Endothelial cell (in vitro differentiated cells): ENCODE results near the gene ZNRF3. TPM values are rescaled to one million over a fixed set of nuclear protein-coding genes. Genes with fewer than 3 reads are reported as not detected.

ENCODE experiments used
- DNase-seq: peaks from one replicate; pipeline ENCODE4 v3.0.0; 2021; ENCODE audit warnings: low spot score
- H3K27ac Mint-ChIP-seq: one replicate; pipeline ENCODE4 v1.8.0; 2021; ENCODE audit warnings: mixed read lengths, inconsistent platforms; ENCODE audit not compliant: unreplicated experiment
- H3K27me3 Mint-ChIP-seq: one replicate; pipeline ENCODE4 v1.8.0; 2021; ENCODE audit warnings: mild to moderate bottlenecking, moderate library complexity, mixed read lengths, inconsistent platforms; ENCODE audit not compliant: unreplicated experiment
- H3K36me3 Mint-ChIP-seq: one replicate; pipeline ENCODE4 v1.8.0; 2021; ENCODE audit warnings: mild to moderate bottlenecking, low read depth, mixed read lengths, inconsistent platforms; ENCODE audit not compliant: unreplicated experiment
- H3K4me1 Mint-ChIP-seq: one replicate; pipeline ENCODE4 v1.8.0; 2021; ENCODE audit warnings: mild to moderate bottlenecking, mixed read lengths, inconsistent platforms; ENCODE audit not compliant: unreplicated experiment
- H3K4me3 Mint-ChIP-seq: one replicate; pipeline ENCODE4 v1.8.0; 2021; ENCODE audit warnings: mild to moderate bottlenecking, mixed read lengths, inconsistent platforms; ENCODE audit not compliant: unreplicated experiment
- H3K9me3 Mint-ChIP-seq: one replicate; pipeline ENCODE4 v1.8.0; 2021; ENCODE audit warnings: mixed read lengths, inconsistent platforms; ENCODE audit not compliant: unreplicated experiment
- total RNA-seq: library from RNA; stranded (reverse); fragmentation: NEBNext Ultra II Directional; extraction: Animal tissue kit (Norgen Biotek cat#: 25700); gene quantifications from one replicate; pipeline ENCODE4 v1.2.1, GENCODE V29; 2021; ENCODE audit not compliant: unreplicated experiment
- TF ChIP-seq, protein P1 (sequence below): fragments of 200-600 bp; sonication (generic); IDR thresholded peaks from one replicate; pipeline ENCODE4 v1.5.0; 2021; ENCODE audit warnings: antibody characterized with exemption; ENCODE audit not compliant: unreplicated experiment

ZNRF3 gene
- total RNA-seq, 1 donor from 2014 or later: 3.3 TPM

DNA sequence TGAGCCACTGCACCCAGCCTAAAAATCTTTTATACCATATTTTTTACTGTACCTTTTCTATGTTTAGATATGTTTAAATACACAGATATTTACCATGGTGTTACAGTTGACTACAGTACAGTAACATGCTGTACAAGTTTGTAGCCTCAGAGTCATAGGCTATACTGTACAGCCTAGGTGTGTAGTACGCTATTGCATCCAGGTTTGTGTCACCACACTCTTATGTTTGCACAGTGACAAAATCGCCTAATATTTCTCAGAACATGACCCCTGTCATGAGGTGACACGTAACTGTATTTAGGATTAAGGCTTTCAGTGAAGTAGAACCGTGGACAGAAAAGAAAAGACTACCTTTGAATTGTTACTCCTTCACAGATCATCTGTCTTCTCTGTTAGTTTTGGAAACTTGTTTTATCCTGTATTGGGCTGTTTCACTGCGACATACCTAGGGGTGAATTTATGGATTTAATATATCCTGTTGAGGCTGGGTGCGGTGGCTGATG, 83.8 kb downstream of the ZNRF3 start:
- H3K27me3 Mint-ChIP-seq: no peaks in the 10 kb centered on the region
- no peak overlapping the region for H3K27ac Mint-ChIP-seq
- H3K9me3 Mint-ChIP-seq: no peaks in the 10 kb centered on the region
- H3K36me3 Mint-ChIP-seq: no peaks in the 10 kb centered on the region
- no peak for DNase-seq
- TF ChIP-seq, protein P1, sequence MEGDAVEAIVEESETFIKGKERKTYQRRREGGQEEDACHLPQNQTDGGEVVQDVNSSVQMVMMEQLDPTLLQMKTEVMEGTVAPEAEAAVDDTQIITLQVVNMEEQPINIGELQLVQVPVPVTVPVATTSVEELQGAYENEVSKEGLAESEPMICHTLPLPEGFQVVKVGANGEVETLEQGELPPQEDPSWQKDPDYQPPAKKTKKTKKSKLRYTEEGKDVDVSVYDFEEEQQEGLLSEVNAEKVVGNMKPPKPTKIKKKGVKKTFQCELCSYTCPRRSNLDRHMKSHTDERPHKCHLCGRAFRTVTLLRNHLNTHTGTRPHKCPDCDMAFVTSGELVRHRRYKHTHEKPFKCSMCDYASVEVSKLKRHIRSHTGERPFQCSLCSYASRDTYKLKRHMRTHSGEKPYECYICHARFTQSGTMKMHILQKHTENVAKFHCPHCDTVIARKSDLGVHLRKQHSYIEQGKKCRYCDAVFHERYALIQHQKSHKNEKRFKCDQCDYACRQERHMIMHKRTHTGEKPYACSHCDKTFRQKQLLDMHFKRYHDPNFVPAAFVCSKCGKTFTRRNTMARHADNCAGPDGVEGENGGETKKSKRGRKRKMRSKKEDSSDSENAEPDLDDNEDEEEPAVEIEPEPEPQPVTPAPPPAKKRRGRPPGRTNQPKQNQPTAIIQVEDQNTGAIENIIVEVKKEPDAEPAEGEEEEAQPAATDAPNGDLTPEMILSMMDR: no peak
- no peaks in the 10 kb centered on the region for H3K4me1 Mint-ChIP-seq
- no peak overlapping the region for H3K4me3 Mint-ChIP-seq

DNA sequence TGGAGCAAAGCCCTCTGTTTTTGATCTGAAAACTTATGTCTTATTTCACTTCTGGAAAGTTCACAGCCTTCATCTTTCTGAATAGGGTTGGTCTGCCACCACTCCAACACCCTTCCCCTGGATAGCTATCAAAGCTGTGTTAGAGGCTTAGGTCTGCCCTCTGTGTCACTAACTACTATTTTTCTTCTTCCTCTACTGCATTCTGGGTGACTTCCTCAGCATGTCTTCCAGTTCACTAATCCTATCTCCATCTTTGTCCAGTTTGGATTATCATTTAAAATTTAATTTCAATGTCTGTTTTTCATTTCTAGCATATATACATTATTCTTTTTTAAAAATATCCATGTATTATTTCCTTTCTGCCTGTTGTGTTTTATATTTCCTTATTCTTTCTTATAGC, 84.6 kb downstream of the ZNRF3 start:
- H3K4me3 Mint-ChIP-seq: no peak overlapping the region
- no peaks in the 10 kb centered on the region for H3K36me3 Mint-ChIP-seq
- TF ChIP-seq, protein P1: no peak
- H3K27me3 Mint-ChIP-seq: no peaks in the 10 kb centered on the region
- no peaks in the 10 kb centered on the region for H3K9me3 Mint-ChIP-seq
- H3K27ac Mint-ChIP-seq: no peak overlapping the region
- no peak for DNase-seq
- H3K4me1 Mint-ChIP-seq: no peaks in the 10 kb centered on the region

DNA sequence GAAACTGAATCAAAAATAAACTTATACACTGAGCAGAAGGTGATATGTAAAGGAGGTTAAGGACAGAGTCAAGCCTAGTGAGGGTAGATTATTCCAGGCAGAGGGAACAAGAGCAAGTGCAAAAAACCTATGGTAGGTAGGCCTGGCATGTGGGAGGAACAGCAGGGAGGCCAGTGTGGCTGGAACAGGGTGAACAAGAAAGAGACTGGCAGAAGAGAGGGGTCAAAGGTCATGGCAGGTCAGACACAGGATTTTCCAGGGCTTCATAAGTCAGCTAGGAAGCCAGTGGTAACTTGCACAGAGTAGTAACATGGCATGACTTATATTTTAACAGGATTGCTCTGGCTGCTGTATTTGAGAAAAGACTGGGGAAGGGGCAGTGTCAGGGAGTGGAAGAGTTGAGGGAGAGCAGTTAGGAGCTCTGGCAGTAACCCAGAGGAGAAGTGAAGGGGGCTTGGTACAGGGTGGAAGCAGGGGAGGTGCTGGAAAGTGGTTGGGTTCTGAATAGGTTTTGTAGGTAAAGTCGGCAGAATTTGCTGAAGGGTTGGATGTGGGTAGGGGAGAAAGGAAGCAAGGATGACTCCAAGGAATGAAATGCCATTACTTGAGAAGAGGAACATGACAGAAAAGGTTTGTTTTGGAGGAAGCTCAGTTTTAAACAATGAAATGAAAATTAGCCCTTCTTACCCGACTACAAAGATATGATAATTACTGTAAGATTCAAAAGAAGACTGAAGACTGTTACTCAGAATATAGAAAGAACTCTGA, 86.2 kb downstream of the ZNRF3 start:
- TF ChIP-seq, protein P1: no peak
- no peak for DNase-seq
- H3K4me3 Mint-ChIP-seq: no peak overlapping the region
- H3K36me3 Mint-ChIP-seq: no peaks in the 10 kb centered on the region
- no peaks in the 10 kb centered on the region for H3K27me3 Mint-ChIP-seq
- H3K9me3 Mint-ChIP-seq: no peaks in the 10 kb centered on the region
- H3K4me1 Mint-ChIP-seq: no peaks in the 10 kb centered on the region
- H3K27ac Mint-ChIP-seq: no peak overlapping the region

DNA sequence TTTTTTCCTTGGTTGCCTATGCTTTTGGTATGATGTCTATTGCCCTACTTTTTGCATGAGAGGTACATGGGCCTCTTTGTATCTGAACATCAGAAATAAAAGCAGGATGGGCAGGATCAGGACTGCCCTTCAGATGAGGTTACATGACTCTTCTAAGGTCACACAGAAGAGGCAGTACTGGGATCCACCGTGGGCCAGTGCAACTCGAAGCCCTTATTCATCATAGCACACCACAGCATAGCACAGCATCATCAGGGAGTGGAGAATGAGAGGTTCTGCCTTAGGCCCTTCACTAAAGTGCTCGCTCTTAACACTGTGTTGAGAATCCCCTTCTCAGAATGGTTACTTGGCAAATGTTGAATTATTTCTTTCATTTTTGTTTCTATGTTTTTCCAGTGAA, 90.0 kb downstream of the ZNRF3 start:
- H3K27ac Mint-ChIP-seq: no peak overlapping the region
- H3K27me3 Mint-ChIP-seq: no peaks in the 10 kb centered on the region
- H3K9me3 Mint-ChIP-seq: no peaks in the 10 kb centered on the region
- peaks cover 10% of the 10 kb centered on the region for H3K4me1 Mint-ChIP-seq
- H3K4me3 Mint-ChIP-seq: no peak overlapping the region
- DNase-seq: no peak
- TF ChIP-seq, protein P1: no peak
- no peaks in the 10 kb centered on the region for H3K36me3 Mint-ChIP-seq

DNA sequence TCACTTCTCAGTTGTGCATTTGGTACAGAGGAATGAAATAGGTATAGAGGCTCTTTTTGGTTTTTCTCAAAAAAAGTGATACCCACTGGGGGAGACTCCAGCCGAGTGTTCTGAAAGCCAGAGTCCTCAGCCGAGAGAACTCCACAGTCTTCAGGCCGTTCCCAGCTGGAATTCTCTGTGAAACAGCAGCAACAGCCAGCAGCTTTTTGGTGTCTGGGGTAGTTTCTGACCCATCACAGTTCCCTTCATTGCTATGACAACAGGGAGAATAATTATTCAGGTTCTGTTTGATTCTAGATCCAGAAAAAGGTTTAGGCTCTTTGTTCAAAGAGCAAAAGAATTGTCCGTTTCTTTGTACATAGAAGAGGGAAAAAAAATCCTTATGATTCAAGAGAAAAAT, 93.7 kb downstream of the ZNRF3 start:
- Mint-ChIP-seq H3K4me1 (peaks cover 10% of the 10 kb centered on the region), H3K4me3 (no peak overlapping the region), H3K36me3 (no peaks in the 10 kb centered on the region), H3K27ac (no peak overlapping the region), H3K9me3 (no peaks in the 10 kb centered on the region), H3K27me3 (no peaks in the 10 kb centered on the region)
- TF ChIP-seq, protein P1: no peak
- no peak for DNase-seq
